ENCODE results near the gene TIGD4. TPM values are rescaled to one million over a fixed set of nuclear protein-coding genes. Genes with fewer than 3 reads are reported as not detected.

The TIGD4 gene
- total RNA-seq, 1 experiment from 2014 or later: 2.0 TPM

DNA sequence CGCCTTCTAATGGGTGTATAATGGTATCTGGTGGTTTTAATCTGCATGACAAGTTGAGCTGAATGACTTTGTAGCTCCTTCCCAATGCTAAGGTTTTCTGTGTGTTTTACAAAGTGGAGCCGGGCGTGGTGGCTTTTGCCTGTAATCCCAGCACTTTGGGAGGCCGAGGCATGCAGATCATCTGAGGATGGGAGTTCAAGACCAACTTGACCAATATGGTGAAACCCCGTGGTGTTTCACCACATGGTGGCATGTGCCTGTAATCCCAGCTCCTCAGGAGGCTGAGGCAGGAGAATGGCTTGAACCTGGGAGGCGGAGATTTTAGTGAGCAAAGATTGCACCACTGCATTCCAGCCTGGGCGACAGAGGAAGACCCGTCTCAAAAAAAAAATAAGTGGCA lies 29.1 kb upstream of the TIGD4 start:
- H3K14ac ChIP-seq (ENCODE audit: insufficient read depth, low read length): no peak overlapping the region
- H3K23me2 ChIP-seq (ENCODE audit: insufficient read length, low read depth, low read length, poor library complexity, severe bottlenecking): no peaks in the 10 kb centered on the region
- no peak overlapping the region for H3T11ph ChIP-seq (ENCODE audit: low read length)
- H3K18ac ChIP-seq (ENCODE audit: insufficient read length, low read depth, low read length): no peak overlapping the region
- H3K9me3 Mint-ChIP-seq: peaks cover 10 to 11% of the 10 kb centered on the region in 2 experiments
- H2BK5ac ChIP-seq (ENCODE audit: insufficient read length, low read length): no peak overlapping the region
- no peak overlapping the region for H2BK120ac ChIP-seq (ENCODE audit: low read depth, low read length, poor library complexity, severe bottlenecking)
- H2BK12ac ChIP-seq (ENCODE audit: insufficient read length, low read depth, low read length): no peak overlapping the region
- peaks cover 12 to 17% of the 10 kb centered on the region in 2 experiments for H3K4me1 Mint-ChIP-seq
- no peak overlapping the region for H4K5ac ChIP-seq (ENCODE audit: insufficient read length, low read depth, low read length)
- H3K27ac ChIP-seq (ENCODE audit: insufficient read length, low read depth, low read length): no peak overlapping the region
- peak; percentile 48 for DNase-seq
- WGBS (ENCODE audit: extremely low coverage, insufficient read length, low lambda C conversion rate): no CpG with 5 or more reads among the region's 8 CpGs
- no peak overlapping the region for H3K4ac ChIP-seq (ENCODE audit: low read depth, low read length)
- peaks cover 7 to 32% (median 24%) of the 10 kb centered on the region in 3 experiments for H3K36me3 Mint-ChIP-seq (ENCODE audit: insufficient read depth in 1 of 3, low read depth in 3 of 3)
- H3K27me3 Mint-ChIP-seq (ENCODE audit: low read depth): no peaks in the 10 kb centered on the region
- no peak overlapping the region for H2BK20ac ChIP-seq (ENCODE audit: low read depth, low read length, poor library complexity, severe bottlenecking)
- no peak overlapping the region for H3K9ac ChIP-seq (ENCODE audit: extremely low read depth, insufficient read length, low read length)
- H2AFZ ChIP-seq (ENCODE audit: low read length): no peak overlapping the region
- H4K91ac ChIP-seq (ENCODE audit: insufficient read length, low read depth, low read length): no peak overlapping the region
- peak overlapping the region in 1 of 2 experiments; percentile 61; a peak in 2 of 5 replicates for H3K4me3 Mint-ChIP-seq
- H4K8ac ChIP-seq (replicated peaks; ENCODE audit: insufficient read length, low read depth, low read length): no peak overlapping the region
- H3K79me1 ChIP-seq (ENCODE audit: insufficient read depth, low read depth, low read length, poor library complexity, severe bottlenecking): peaks cover 3% of the 10 kb centered on the region
- no peaks in the 10 kb centered on the region for H3K9me3 ChIP-seq (ENCODE audit: control insufficient read depth, low read depth, low read length)
- H3K23ac ChIP-seq (ENCODE audit: insufficient read length, low read depth, low read length): no peak overlapping the region
- H3K4me1 ChIP-seq (ENCODE audit: insufficient read depth, low read length): no peaks in the 10 kb centered on the region; the same call in 1 of the 2 replicates
- peaks cover 2% of the 10 kb centered on the region; the same call in 1 of the 2 replicates for H3K79me2 ChIP-seq (ENCODE audit: insufficient read depth, low read length)
- H3K4me2 ChIP-seq (ENCODE audit: insufficient read depth, insufficient read length, low read length): no peak overlapping the region
- no peaks in the 10 kb centered on the region for H4K20me1 ChIP-seq (ENCODE audit: control insufficient read depth, insufficient read depth, insufficient read length)
- no peak for TF ChIP-seq CTCF (conservative IDR thresholded peaks at IDR 0.05)
- no peak overlapping the region for H2AK5ac ChIP-seq (ENCODE audit: insufficient read length, low read length)
- peak overlapping the region in 2 of 3 experiments; percentile 32 to 58; a peak in 3 of 7 replicates for H3K27ac Mint-ChIP-seq
- H2BK15ac ChIP-seq (ENCODE audit: low read depth, low read length): no peak overlapping the region
- H3K27me3 ChIP-seq (ENCODE audit: insufficient read depth, low read length): no peaks in the 10 kb centered on the region
- no peak overlapping the region for H3K56ac ChIP-seq (ENCODE audit: insufficient read length, low read depth, low read length)

Data from H9 (cell line).